CD4-positive, alpha-beta memory T cell (primary cell): ENCODE results near the gene CD2BP2. TPM values are rescaled to one million over a fixed set of nuclear protein-coding genes. Genes with fewer than 3 reads are reported as not detected.
A peak's percentile ranks its signal among the peaks of the same experiment; 100 is the strongest.

Experiments used
- CTCF ChIA-PET: fragments of 350-600 bp; sonication (Branson Sonifier 250); formaldehyde crosslinking; loops from one replicate; lab custom pipeline; 2021; ENCODE audit warnings: inconsistent platforms; ENCODE audit not compliant: partially characterized antibody; lab: Charles Lee
- POLR2A ChIA-PET: fragments of 350-600 bp; sonication (Branson Sonifier 250); formaldehyde crosslinking; loops from one replicate; lab custom pipeline; 2021; ENCODE audit not compliant: partially characterized antibody; lab: Charles Lee
- DNase-seq, 5 donors: peaks; one replicate each; pipeline versions ENCODE4 v3.0.0 to v3.0.0-alpha.2; 2020 to 2022; ENCODE audit warnings: mixed read lengths in 1 of 5
- H3K27ac ChIP-seq: one replicate; pipeline ENCODE4 v1.7.0; 2013; ENCODE audit warnings: low read depth, low read length
- H3K27me3 ChIP-seq: 2 replicates; pipeline ENCODE4 v1.7.0; 2013; ENCODE audit warnings: mild to moderate bottlenecking, low read length, moderate library complexity; ENCODE audit not compliant: insufficient read depth
- H3K36me3 ChIP-seq: 2 replicates; pipeline ENCODE4 v1.7.0; 2013; ENCODE audit warnings: mild to moderate bottlenecking, low read length, moderate library complexity; ENCODE audit not compliant: insufficient read depth
- H3K4me1 ChIP-seq: 2 replicates; pipeline ENCODE4 v1.7.0; 2013; ENCODE audit warnings: mild to moderate bottlenecking, low read length, moderate library complexity; ENCODE audit not compliant: insufficient read depth
- H3K4me3 ChIP-seq, 2 donors: one replicate each; pipeline ENCODE4 v1.7.0; 2013; ENCODE audit warnings: low read length in 2 of 2, mild to moderate bottlenecking in 1 of 2
- H3K9me3 ChIP-seq, 2 donors: one replicate each; pipeline ENCODE4 v1.7.0; 2013; ENCODE audit warnings: low read length in 2 of 2, control low read depth in 1 of 2; ENCODE audit not compliant: control insufficient read depth in 1 of 2
- H3K27ac Mint-ChIP-seq, 7 donors: one replicate each; pipeline ENCODE4 v1.8.0; 2020 to 2021; ENCODE audit warnings: mixed read lengths in 7 of 7, mild to moderate bottlenecking in 6 of 7, inconsistent platforms in 3 of 7, moderate library complexity in 3 of 7
- H3K27me3 Mint-ChIP-seq, 2 donors: one replicate each; pipeline ENCODE4 v1.8.0; 2020 to 2021; ENCODE audit warnings: mixed read lengths in 2 of 2
- H3K36me3 Mint-ChIP-seq, 2 donors: one replicate each; pipeline ENCODE4 v1.8.0; 2020 to 2021; ENCODE audit warnings: mixed read lengths in 2 of 2, inconsistent platforms in 1 of 2, mild to moderate bottlenecking in 1 of 2
- H3K4me1 Mint-ChIP-seq, 4 donors: one replicate each; pipeline ENCODE4 v1.8.0; 2020 to 2021; ENCODE audit warnings: mixed read lengths in 4 of 4, mild to moderate bottlenecking in 1 of 4
- H3K4me3 Mint-ChIP-seq, 8 donors: one replicate each; pipeline ENCODE4 v1.8.0; 2020 to 2021; ENCODE audit warnings: mixed read lengths in 8 of 8, mild to moderate bottlenecking in 7 of 8, moderate library complexity in 6 of 8, inconsistent platforms in 3 of 8
- H3K9me3 Mint-ChIP-seq, 8 donors: one replicate each; pipeline ENCODE4 v1.8.0; 2020 to 2021; ENCODE audit warnings: mixed read lengths in 8 of 8, mild to moderate bottlenecking in 5 of 8, inconsistent platforms in 3 of 8, moderate library complexity in 1 of 8
- intact Hi-C: fragments of 100-400 bp; cut with micrococcal nuclease; formaldehyde crosslinking; loops from one replicate; pipeline ENCODE4 v1.15.1; 2023
- polyA plus RNA-seq, 2 donors: library from polyadenylated mRNA; unstranded; fragments of 300-500 nt; fragmentation: Illumina TruSeq; gene quantifications; one replicate each; pipeline ENCODE4 v1.2.3, GENCODE V29; 2021
- total RNA-seq, 2 experiments: library from RNA; stranded (reverse); gene quantifications; one replicate each; pipeline ENCODE4 v1.2.3, GENCODE V29; 2021

The CD2BP2 gene
- total and polyA plus RNA-seq, 4 experiments from 2014 or later = 23.7 to 79.4 (median 48.7) TPM

DNA sequence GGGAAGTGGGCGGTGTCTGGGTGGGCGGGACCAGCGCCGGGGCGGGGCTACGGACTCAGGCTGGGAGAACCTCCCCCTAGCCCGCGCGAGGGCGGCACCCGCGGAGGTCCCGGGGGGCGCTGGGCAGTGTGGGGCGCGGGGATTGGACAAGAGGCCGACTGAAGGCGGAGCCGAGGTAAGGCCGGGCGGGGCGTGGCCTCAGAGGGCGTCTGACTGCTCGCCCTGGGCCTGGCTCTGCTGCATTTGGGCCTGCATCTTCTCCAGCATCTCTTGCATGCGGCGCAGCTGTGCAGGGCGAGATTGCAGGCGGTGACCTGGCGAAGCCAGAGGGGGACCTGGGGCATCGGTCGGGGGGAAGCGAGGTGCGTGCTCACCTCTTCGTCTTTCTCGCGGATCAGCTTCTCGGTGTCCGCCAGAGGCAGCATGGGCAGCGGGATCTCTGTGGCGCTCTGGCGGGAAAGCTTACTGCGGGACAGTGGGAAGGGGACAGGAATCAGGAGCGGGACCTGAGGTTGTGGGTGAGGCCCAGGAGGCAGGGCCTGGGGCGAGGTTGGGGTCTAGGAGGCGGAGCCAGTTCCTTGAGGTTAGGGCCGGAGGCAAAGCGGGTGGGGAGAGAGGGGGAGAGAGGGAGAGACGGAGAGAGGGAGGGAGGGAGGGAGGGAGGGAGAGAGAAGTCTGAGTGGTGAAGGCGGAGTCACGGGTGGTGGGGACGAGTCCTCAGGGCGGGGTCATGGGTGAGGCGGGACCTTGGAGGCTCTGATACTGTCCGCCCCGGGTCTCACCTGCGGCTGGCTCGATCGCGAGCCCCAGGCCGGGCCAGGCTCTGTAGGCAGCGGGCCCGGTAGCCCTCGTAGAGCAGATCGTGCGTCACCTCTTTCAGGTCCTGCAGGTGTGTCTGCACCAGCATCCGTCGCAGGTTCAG lies 23.4 kb upstream of the CD2BP2 start:
- peaks cover 69% of the 10 kb centered on the region for H3K4me1 ChIP-seq
- H3K4me3 ChIP-seq = peak overlapping the region; percentile 84 to 91
- DNase-seq = peak; percentile 98 to 99 (median 99)
- Mint-ChIP-seq H3K4me1 (peaks cover 32 to 71% (median 48%) of the 10 kb centered on the region in 4 donors), H3K27me3 (no peaks in the 10 kb centered on the region), H3K36me3 (peaks cover 12 to 29% of the 10 kb centered on the region in 2 donors), H3K9me3 (peaks cover 0 to 5% (median 0%) of the 10 kb centered on the region in 8 donors), H3K4me3 (peak overlapping the region; percentile 91 to 100 (median 96)), H3K27ac (peak overlapping the region; percentile 97 to 100 (median 100))
- H3K36me3 ChIP-seq = peaks cover 6% of the 10 kb centered on the region
- intact Hi-C loops = loop anchor here (1.0 to 5.0 kb wide), 7 partner anchors 8 to 571 kb away; partner anchors contain the start of genes ALDOA, CD2BP2, MAZ and TBC1D10B
- H3K9me3 ChIP-seq = no peaks in the 10 kb centered on the region
- no peaks in the 10 kb centered on the region for H3K27me3 ChIP-seq
- ChIA-PET CTCF (interaction anchor here (0.6 kb wide), 1 partner anchor 31 kb away, joined by 3 read pairs; no protein-coding TSS in a partner anchor), POLR2A (interaction anchor here (0.6 to 11.2 kb wide), 22 partner anchors 10 to 1527 kb away, joined by 3 to 540 read pairs (median 5); partner anchors contain the start of genes ALDOA, CD2BP2, CORO1A and DCTPP1)
- peak overlapping the region; percentile 96 for H3K27ac ChIP-seq

DNA sequence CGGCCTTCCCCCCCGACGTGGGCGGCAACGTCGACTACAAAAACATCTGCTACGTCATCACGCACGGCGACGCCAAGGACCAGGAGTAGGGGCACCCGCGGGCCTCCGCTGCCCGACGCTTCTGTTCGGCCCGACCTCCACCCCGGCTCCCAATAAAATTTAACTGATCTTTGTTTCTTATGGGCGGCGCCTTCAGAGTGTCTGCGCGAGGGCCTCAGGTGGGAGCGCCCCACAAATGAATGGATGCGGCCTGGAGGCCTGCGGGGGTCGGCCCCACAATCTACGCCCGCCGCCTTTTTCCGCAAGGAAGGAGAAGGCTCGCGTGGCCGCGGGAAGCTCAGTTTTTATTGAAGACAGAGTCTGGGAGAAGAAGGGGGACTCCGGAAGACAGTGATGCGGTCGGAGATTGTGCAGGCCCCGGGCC lies 22.7 kb upstream of the CD2BP2 start:
- peaks cover 62% of the 10 kb centered on the region for H3K4me1 ChIP-seq
- intact Hi-C loops = loop anchor here (1.0 to 5.0 kb wide), 7 partner anchors 8 to 571 kb away; partner anchors contain the start of genes ALDOA, CD2BP2, MAZ and TBC1D10B
- peak; percentile 88 to 93 (median 89) for DNase-seq
- peak overlapping the region; percentile 97 to 100 (median 100) for H3K27ac Mint-ChIP-seq
- ChIA-PET CTCF (interaction anchor here (0.6 kb wide), 1 partner anchor 32 kb away, joined by 3 read pairs; no protein-coding TSS in a partner anchor), POLR2A (interaction anchor here (0.6 to 11.2 kb wide), 21 partner anchors 9 to 1527 kb away, joined by 3 to 540 read pairs (median 5); partner anchors contain the start of genes ALDOA, CD2BP2, CORO1A and DCTPP1)
- H3K9me3 ChIP-seq = no peaks in the 10 kb centered on the region
- H3K36me3 Mint-ChIP-seq = peaks cover 12 to 29% of the 10 kb centered on the region in 2 donors
- H3K27me3 ChIP-seq = no peaks in the 10 kb centered on the region
- peaks cover 31 to 64% (median 45%) of the 10 kb centered on the region in 4 donors for H3K4me1 Mint-ChIP-seq
- H3K4me3 ChIP-seq = peak overlapping the region; percentile 48 to 78
- peaks cover 0 to 5% (median 0%) of the 10 kb centered on the region in 8 donors for H3K9me3 Mint-ChIP-seq
- peaks cover 6% of the 10 kb centered on the region for H3K36me3 ChIP-seq
- H3K4me3 Mint-ChIP-seq = peak overlapping the region; percentile 91 to 100 (median 96)
- no peaks in the 10 kb centered on the region for H3K27me3 Mint-ChIP-seq
- peak overlapping the region; percentile 96 for H3K27ac ChIP-seq

DNA sequence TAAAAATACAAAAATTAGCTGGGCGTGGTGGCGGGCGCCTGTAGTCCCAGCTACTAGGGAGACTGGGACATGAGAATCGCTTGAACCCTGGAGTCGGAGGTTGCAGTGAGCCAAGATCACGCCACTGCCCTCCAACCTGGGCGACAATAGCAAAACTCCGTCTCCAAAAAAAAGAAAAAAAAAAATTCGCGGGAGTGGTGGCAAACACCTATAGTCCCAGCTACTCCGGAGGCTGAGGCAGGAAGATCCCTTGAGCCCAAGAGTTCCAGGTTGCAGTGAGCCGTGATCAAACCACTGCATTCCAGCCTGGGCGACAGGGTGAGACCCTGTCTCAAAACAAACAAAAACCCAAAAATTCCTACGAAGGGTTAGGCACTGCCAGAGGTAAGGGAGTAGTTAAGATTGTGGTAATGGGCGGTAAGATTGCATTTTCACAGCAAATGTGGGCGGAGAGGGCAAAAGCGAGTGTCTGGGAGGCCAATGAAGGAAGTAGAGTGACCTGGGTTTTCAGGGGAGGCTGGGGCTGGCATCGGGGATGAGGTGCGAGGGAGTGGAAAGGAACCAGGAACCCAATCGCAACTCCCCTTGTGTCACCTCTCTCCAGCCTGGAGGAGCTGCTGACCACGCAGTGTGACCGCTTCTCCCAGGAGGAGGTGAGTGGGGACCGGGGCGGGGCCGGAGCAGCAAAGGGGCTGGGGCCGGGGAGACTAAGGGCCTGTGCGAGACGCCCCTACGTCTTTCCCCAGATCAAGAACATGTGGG lies 22.1 kb upstream of the CD2BP2 start:
- Histone ChIP-seq H3K4me1 (peaks cover 60% of the 10 kb centered on the region), H3K36me3 (peaks cover 6% of the 10 kb centered on the region), H3K9me3 (no peaks in the 10 kb centered on the region), H3K27ac (peak overlapping the region; percentile 96), H3K27me3 (no peaks in the 10 kb centered on the region), H3K4me3 (peak overlapping the region; percentile 48 to 78)
- H3K4me3 Mint-ChIP-seq = peak overlapping the region; percentile 91 to 100 (median 96)
- intact Hi-C loops = loop anchor here (5.0 kb wide), 1 partner anchor 570 kb away; the partner anchor contains the start of gene MAZ
- no peaks in the 10 kb centered on the region for H3K27me3 Mint-ChIP-seq
- peak overlapping the region; percentile 97 to 100 (median 100) for H3K27ac Mint-ChIP-seq
- DNase-seq = no peak
- peaks cover 28 to 58% (median 44%) of the 10 kb centered on the region in 4 donors for H3K4me1 Mint-ChIP-seq
- H3K36me3 Mint-ChIP-seq = peaks cover 12 to 29% of the 10 kb centered on the region in 2 donors
- POLR2A ChIA-PET = interaction anchor here (0.5 to 11.2 kb wide), 21 partner anchors 9 to 714 kb away, joined by 3 to 540 read pairs (median 5); partner anchors contain the start of genes ALDOA, CD2BP2, CORO1A and DCTPP1
- CTCF ChIA-PET = no interaction called here
- peaks cover 0 to 5% (median 0%) of the 10 kb centered on the region in 8 donors for H3K9me3 Mint-ChIP-seq

DNA sequence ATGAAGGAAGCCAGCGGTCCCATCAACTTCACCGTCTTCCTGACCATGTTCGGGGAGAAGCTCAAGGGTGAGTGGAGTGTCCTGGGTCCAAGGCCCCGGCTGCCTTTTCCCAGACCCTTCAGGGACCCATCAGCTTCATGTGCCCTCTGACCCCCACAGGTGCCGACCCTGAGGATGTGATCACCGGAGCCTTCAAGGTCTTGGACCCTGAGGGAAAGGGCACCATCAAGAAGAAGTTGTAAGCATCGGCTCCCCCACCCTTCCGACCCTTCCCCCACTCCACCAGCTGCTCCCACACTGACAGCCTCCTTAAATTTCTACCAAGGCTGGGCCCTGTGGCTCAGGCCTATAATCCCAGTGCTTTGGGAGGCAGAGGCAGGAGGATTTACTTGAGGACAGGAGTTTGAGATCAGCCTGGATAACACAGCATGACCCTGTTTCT lies 21.4 kb upstream of the CD2BP2 start:
- no peak overlapping the region for H3K4me3 ChIP-seq
- H3K4me1 ChIP-seq = peaks cover 60% of the 10 kb centered on the region
- ChIA-PET CTCF (interaction anchor here (1.2 kb wide), 1 partner anchor 33 kb away, joined by 4 read pairs; no protein-coding TSS in a partner anchor), POLR2A (interaction anchor here (0.5 to 11.2 kb wide), 7 partner anchors 8 to 415 kb away, joined by 4 to 540 read pairs (median 37); partner anchors contain the start of genes ALDOA, CD2BP2, MYL11 and TBC1D10B)
- no peaks in the 10 kb centered on the region for H3K27me3 ChIP-seq
- no peaks in the 10 kb centered on the region for H3K9me3 ChIP-seq
- H3K36me3 ChIP-seq = peaks cover 6% of the 10 kb centered on the region
- Mint-ChIP-seq H3K27ac (peak overlapping the region in 6 of 7 donors; percentile 24 to 100 (median 98)), H3K36me3 (peaks cover 12 to 28% of the 10 kb centered on the region in 2 donors), H3K4me3 (peak overlapping the region in 2 of 8 donors; percentile 26 to 100), H3K9me3 (peaks cover 0 to 5% (median 0%) of the 10 kb centered on the region in 8 donors), H3K27me3 (no peaks in the 10 kb centered on the region), H3K4me1 (peaks cover 31 to 59% (median 46%) of the 10 kb centered on the region in 4 donors)
- peak overlapping the region; percentile 96 for H3K27ac ChIP-seq
- no peak for DNase-seq
- intact Hi-C loops = loop anchor here (5.0 kb wide), 1 partner anchor 569 kb away; the partner anchor contains the start of gene MAZ

DNA sequence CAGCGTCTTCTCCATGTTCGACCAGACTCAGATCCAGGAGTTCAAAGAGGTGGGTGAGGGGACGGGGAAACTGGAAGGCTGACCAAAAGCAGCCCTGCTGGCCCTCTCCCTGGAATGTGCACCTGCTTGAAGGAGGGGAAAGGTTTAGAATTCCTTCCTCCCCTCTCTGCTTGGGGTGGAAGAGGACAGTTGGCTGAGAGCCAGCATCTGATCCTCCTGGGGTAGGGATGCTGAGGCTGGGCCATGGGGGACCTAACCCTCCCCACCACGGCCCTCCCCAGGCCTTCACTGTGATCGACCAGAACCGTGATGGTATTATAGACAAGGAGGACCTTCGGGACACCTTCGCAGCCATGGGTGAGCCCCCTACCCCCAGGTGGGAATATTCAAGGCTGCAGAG lies 20.8 kb upstream of the CD2BP2 start:
- Histone ChIP-seq H3K4me1 (peaks cover 58% of the 10 kb centered on the region), H3K9me3 (no peaks in the 10 kb centered on the region), H3K36me3 (peaks cover 6% of the 10 kb centered on the region), H3K27ac (peak overlapping the region; percentile 10), H3K27me3 (no peaks in the 10 kb centered on the region), H3K4me3 (no peak overlapping the region)
- Mint-ChIP-seq H3K36me3 (peaks cover 12 to 25% of the 10 kb centered on the region in 2 donors), H3K27me3 (no peaks in the 10 kb centered on the region), H3K4me1 (peaks cover 31 to 59% (median 47%) of the 10 kb centered on the region in 4 donors), H3K27ac (peak overlapping the region; percentile 51 to 100 (median 77)), H3K9me3 (peaks cover 0 to 5% (median 0%) of the 10 kb centered on the region in 8 donors), H3K4me3 (peak overlapping the region in 1 of 8 donors; percentile 52)
- ChIA-PET POLR2A (interaction anchor here (1.2 to 11.2 kb wide), 5 partner anchors 20 to 310 kb away, joined by 6 to 540 read pairs (median 37); partner anchors contain the start of genes ALDOA, CD2BP2, ZNF48 and ZNF771), CTCF (interaction anchor here (1.2 to 1.4 kb wide), 2 partner anchors 20 to 33 kb away, joined by 3 to 4 read pairs; no protein-coding TSS in a partner anchor)
- DNase-seq = no peak
- intact Hi-C loops = loop anchor here (5.0 kb wide), 1 partner anchor 569 kb away; the partner anchor contains the start of gene MAZ

DNA sequence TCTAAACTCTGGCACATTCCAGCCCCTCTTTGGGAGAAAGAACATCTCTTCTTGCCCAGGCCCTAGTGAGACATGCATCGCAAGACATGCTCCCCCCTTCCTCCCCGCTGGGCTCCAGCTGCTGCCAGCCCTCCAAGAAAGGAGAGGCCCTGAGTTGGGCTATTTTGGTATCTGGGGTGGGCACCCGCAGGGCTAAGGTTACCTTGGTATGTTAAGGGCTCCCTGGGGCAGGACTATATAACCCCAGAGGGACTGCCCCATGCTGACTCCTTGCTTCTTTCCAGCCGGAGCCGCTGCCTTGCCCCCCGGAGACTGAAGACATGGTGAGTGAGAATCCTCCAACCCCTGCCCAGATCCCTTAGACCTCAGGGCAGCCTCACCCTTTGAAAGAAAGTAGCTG lies 19.4 kb upstream of the CD2BP2 start, which contains the start of gene MYL11:
Gene MYL11, plus strand, starts transcription at position 265 of the 400 bp plus-strand sequence. Its CDS starts 56 bp downstream, at position 321.
- Histone ChIP-seq H3K9me3 (no peaks in the 10 kb centered on the region), H3K4me1 (peaks cover 45% of the 10 kb centered on the region), H3K27me3 (no peaks in the 10 kb centered on the region), H3K36me3 (no peaks in the 10 kb centered on the region), H3K27ac (peak within 1 kb of the TSS; percentile 10), H3K4me3 (no peak within 1 kb of the TSS)
- ChIA-PET POLR2A (interaction anchor here (6.7 to 12.9 kb wide), 2 partner anchors 6 to 18 kb away, joined by 47 to 224 read pairs; partner anchors contain the start of genes CD2BP2 and SEPTIN1), CTCF (interaction anchor here (1.6 kb wide), 1 partner anchor 36 kb away, joined by 3 read pairs; no protein-coding TSS in a partner anchor)
- Mint-ChIP-seq H3K9me3 (peaks cover 0 to 5% (median 0%) of the 10 kb centered on the region in 8 donors), H3K36me3 (peaks cover 5 to 18% of the 10 kb centered on the region in 2 donors), H3K27me3 (peaks cover 0 to 2% of the 10 kb centered on the region in 2 donors), H3K4me3 (peak within 1 kb of the TSS in 2 of 8 donors; percentile 2 to 52), H3K27ac (peak within 1 kb of the TSS; percentile 57 to 99 (median 81)), H3K4me1 (peaks cover 25 to 50% (median 38%) of the 10 kb centered on the region in 4 donors)
- intact Hi-C loops = no loop called here
- no peak for DNase-seq
